Fibroblast of skin of right quadriceps (primary cell): ENCODE measurements around the gene TMEM132E.

ENCODE experiments used
- DNase-seq: peaks from one replicate; pipeline ENCODE4 v3.0.0-alpha.2; 2013

Gene TMEM132E

DNA sequence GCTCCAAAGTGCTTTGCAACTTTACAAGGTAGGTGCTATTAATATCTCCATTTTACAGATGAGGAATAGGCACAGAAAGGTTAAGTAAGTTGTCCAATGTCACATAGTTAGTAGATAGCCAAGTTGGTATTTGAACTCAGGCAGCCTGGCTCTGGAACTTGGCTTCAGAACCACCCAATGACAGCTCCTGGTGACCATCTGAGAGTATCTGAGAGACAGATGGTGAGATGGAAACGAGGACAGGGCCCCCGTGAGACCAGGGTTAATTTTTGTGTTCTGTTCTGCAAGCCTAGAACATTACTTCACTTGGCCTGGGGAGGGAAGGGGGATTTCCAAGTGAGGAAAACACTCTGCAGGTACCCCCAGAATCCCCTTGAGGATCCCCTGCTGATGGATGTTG, 9.8 kb upstream of the TMEM132E start:
- DNase-seq = no peak

GRCh38 chr17:34570506-34570905, 8.9 kb upstream of the TMEM132E start:
- no peak for DNase-seq

- no peak for DNase-seq
These were observed 7.8 kb upstream of the TMEM132E start for GRCh38 chr17:34571428-34572130.

DNA sequence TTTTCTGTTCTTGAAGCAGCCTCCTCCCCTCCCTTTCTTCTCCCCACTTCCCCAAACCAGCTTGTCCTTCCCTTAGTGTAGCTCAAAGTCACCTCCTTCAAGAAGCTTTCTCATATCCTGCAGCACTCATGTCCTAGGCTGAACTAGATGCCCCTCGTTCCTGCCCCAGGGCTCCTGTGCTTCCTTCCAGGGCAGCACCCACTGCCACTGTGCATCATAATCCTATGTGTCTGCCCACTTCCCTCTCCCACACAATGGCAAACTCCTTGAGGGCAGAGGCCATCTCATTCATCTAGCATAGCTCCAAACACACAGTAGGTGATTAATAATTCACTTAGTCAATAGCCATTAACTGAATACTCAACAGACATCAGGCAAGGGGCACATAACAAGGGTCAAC, 6.9 kb upstream of the TMEM132E start:
- no peak for DNase-seq

GRCh38 chr17:34575182-34575581, 4.2 kb upstream of the TMEM132E start:
- DNase-seq = no peak

DNA sequence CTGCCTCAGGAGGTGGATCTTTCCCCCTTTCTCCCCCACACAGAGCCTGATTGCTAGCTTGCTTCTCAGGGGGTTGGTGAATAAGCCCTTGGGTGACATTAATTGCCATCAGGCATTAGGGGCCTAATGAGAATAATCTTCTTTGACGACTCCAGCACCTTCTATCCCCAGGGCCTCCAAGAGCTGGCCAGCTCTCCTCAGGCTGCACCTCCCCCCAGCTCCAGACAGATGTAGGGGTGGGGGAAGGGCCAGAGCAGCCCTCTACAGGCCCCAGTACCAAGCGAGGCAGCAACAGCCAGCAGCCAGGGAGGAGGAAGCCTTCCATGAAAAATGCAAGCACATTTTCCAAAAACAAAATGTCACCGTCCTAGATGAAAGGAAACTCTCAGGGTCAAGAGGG, 1.4 kb upstream of the TMEM132E start:
- no peak for DNase-seq

- DNase-seq = no peak
These were observed 746 bp upstream of the TMEM132E start for GRCh38 chr17:34578656-34579016.

GRCh38 chr17:34579979-34580684, 750 bp downstream of the TMEM132E start:
- no peak for DNase-seq

GRCh38 chr17:34580685-34581445, 1.5 kb downstream of the TMEM132E start:
- no peak for DNase-seq

GRCh38 chr17:34581446-34582184, 2.2 kb downstream of the TMEM132E start:
- no peak for DNase-seq

DNA sequence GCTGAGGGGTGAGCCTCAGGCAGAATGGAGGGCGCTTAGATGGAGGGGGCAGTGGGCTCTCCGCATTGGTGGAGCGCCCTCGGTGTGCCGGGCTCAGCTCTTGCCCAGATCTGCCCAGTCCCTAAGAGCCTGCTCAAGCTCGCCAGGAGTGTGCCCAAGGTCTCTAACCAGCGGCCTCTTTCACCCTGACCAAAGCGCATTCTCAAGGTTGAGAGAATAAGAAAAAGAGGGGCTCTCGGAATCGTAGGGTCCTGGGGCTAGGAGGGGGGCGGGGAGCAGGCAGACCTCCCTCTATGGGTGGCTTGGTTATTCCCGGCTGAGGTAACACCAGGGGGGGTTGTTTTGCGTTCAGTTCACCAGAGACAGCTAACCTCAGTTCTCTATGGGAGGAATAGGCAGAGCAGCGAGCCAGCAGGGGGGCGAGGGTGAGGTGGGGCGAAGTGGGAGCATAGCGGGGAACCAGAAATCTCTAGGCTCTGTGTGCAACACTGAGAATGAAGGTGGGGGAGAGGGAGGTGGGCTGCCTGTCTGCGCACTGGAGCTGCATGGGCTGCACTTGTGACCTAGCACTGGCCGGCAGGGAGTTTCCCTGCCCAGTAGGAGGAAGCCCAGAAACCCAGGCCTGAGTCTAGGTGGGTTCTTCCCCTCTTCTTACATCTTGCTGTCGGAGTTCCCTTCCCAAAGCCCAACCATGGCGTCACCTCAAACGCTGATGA, 3.0 kb downstream of the TMEM132E start:
- no peak for DNase-seq

- no peak for DNase-seq
These were observed 3.5 kb downstream of the TMEM132E start for GRCh38 chr17:34582901-34583245.

- DNase-seq = peak; percentile 10
These were observed 5.5 kb downstream of the TMEM132E start for GRCh38 chr17:34584805-34585416.

DNA sequence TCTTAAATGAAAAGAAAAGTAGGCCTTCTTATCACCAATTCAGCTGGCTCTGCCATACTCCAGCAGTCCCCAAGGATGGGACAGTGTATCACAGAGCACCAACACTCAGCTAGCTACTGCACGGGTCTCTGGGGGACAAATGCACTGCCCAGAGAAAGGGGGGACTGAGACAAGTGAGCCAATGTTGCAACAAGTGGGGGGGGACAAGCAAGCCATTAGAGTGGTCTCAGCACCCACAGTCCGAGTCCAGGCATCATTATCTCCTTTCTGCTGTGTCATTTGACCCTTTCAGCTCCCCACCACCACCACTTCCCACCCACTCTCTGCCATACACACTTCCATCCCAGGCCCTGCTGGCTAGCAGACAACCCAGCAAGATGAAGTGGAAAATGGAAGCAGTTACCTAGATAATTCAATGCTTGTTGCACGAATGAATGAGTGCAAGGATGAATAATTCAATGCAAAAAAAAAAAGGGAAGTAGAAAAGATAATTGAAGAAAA, 7.0 kb downstream of the TMEM132E start:
- no peak for DNase-seq

DNA sequence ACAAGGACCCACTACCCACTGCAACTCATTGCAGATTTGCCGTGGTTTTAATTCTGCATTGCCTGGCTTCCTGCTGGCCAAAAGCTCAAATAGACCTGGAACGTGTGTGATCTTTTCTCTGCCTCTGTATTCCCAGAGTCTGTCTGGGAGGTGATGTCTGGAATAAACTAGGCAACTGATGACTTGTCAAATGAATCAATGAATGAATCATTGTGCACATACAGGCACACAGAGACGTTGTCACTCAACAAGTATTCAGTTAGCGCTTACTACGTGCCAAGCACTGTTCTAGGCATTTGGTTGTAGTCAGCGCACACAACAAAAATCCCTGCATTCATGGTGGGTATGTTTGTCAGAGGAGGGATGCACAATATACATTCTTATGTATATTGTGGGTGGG, 8.9 kb downstream of the TMEM132E start:
- DNase-seq = no peak

DNA sequence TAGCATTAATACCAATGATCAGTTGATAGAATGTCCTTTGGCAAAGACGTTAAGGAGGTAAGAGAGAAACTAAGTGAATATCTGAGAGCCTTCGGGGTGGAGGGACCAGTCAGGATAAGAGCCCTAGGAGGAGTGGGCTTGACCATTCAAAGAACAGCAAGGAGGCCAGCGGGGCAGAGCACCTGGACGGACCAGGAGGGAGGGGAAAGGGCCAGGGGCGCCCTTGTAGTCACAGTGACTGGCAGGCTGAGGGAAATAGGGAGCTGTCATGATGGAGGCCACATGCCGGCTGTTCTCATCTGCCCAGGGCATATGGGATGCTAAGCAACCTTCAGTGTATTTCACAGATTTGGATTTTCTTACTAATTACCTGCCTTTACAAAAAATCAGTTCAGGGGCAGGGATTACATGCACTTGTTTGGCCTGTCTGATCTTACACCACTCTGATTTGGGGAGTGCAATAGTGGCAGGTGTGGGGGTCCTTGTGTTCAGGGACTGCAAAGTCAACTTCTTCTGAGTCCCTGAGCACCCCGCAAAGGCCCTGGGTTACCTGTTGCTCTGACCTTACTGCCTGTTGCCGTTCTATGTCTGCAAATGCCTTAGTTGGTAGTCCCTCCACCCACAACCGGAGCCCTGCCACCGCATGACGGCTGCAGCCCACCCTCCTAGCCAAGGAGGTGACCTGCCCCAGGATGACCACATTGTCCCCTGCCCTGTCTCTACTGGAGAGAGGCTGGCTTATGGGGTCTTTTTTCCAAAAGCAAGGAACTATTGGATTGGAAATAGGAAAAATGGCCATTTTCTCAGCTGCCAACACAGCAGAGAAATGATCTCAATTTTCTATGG, 10.0 kb downstream of the TMEM132E start:
- no peak for DNase-seq

DNA sequence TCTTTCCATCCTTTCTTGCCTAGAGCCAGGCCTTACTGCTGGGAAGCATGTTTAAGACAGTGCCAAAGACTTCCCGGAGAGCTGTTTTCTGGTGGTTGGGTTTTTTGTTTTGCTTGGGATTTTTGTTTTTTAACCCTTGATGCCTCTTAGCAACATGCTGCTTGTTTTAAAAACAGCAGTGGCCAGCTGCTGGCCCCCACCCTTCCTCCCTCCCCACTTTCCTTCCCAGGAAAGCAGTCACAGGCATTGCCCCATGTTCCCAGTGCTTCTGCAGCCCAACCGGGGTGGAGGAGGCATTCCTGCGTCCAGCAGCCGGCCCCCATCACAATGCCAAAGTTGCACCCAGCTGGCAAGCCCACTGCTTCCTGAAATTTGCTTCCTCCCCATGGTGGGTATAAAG, 12.6 kb downstream of the TMEM132E start:
- no peak for DNase-seq

DNA sequence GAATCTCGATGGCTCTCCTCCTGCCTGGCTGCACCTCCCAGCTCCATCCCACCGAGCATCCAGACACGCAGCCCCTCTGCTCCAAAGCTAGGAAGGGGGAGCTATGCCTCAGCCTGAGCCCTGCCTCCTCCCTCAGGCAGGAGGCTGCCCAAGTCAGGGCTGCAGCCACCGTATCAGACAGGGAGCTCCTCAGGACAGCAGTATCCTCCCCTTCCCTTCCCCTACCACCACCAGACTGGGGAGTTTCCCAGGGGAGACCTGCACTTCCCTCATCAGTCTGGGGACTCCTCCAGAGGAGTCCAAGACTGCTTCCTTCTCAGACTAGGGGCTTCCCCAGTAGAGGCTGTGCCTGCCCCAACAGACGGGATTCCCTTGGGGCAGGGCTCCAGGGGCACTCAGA, 17.5 kb downstream of the TMEM132E start:
- DNase-seq = no peak

- DNase-seq = no peak
These were observed 18.9 kb downstream of the TMEM132E start for GRCh38 chr17:34598161-34598776.

DNA sequence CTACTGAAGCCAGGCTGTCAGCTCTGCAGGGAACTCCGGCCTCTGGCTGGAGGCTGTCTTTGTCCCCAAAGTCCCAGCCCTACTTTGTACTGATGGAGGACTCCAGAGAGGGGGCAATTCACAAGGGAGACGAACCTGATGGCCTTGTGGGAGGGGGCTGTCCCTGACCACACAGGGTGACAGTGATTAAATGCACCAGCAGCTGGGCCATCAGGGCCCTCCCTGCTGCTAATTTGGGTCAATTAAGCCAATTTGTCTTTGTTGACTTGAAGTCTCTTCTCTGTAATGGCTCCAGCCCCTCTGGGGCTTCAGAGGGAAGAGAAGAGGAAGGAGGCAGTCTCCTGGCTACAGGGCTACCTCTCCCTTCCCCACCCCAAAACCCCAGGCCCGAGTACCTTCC, 22.0 kb downstream of the TMEM132E start:
- no peak for DNase-seq

DNA sequence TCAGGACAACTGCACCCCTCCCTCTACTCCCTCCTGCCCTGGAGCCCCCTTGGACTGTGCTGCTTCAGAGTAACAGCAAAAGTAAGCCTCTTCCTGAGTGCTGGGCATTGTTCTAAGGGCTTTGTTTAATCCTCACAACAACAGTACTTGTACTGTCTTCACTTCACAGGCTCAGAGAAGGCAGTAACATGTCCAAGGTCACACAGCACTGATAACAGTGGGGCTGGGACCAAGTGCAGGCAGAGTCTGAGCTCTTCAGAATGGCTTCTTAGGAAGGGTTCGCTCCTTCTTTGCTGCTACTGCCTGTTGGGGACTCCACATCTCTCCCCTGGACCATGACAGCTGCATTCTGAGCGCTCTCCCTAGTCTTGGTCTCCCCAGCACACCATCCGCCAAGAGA, 24.6 kb downstream of the TMEM132E start:
- no peak for DNase-seq
